IPS DF 4.7 (cell line): ENCODE data around the gene SYT9.
"Not testable (repeated sequence)": the region's sequence is repeated elsewhere in the genome, so short reads cannot be mapped to it uniquely, and the experiment has no call there.

ENCODE experiments used
- DNase-seq: peaks from one replicate; pipeline ENCODE4 v3.0.0-alpha.2; 2013; ENCODE audit warnings: low spot score; ENCODE audit errors: extremely low read depth

Gene SYT9

DNA sequence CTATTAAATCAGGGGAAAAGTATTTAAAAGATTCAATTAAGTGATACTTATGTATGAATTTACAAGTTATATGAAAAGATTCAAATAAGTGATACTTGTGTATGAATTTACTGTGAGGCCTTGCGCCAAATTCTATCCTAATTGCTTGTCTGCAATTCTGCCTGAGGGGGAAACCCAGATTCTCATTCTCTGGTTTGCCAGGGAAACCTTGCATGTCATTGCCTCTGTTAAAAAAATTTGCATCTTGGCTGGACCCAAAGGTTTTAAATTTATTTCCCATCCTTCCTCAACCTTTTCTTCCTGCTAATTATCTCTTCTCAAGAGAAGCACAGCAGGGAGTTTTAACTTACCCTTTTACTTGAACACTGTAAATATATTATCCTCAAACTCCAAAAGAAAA, 247.4 kb downstream of the SYT9 start:
- no peak for DNase-seq

DNA sequence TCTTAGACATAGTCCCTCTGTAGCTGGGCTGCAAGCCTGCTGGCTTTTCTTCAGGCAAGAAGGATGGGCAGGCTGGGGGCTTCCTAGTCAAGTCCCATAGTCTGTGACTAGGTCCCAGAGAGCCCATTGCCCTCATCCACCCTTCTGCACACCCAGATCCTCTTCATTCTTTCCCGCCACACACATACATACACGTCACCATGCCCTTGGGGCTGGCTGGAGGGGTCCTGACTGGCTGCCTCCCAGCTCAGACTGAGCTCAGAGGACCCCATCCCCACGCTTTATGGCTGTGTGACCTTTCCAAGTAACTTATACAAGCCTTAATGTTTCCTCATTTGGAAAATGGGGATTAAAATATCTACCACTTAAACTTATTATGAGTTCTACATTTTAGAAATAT, 248.5 kb downstream of the SYT9 start:
- no peak for DNase-seq

DNA sequence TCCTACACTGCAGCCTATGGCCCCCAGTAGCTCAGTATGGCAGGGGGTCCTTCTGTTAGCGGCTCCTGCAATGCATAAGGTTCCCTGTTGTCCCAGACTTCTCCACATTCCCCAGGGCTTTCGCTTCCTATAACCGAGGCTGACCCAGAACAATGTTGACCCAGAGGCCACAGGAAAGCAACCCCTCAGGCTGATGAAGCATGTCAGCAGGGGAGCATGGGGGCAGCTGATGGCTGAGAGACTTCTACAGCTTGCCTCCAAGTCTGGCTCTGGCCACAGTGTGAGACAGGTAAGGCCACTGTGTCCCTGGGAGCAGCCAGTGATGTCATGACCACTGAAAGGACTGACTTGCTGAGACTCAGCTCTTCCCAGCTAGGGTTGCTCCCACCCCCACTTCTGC, 249.5 kb downstream of the SYT9 start:
- DNase-seq = no peak

DNA sequence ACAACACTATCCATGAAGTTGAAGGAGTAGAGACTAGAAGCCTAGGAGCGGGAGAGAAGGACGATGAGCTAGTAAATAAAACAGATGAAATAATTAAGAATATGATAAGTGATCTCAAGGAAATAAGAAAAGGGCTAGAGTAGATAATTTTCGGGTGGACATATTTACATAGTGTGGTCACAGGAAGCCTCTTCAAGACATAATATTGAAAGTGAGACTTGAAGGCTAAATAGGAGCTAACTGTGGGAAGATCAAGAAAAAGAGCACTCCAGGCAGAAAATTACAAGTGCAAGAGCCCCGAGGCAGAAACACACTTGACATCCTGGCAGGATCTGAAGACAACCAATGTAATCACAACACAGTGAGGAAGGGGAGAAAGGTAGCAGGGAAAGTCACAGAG, 250.2 kb downstream of the SYT9 start:
- DNase-seq = no peak

DNA sequence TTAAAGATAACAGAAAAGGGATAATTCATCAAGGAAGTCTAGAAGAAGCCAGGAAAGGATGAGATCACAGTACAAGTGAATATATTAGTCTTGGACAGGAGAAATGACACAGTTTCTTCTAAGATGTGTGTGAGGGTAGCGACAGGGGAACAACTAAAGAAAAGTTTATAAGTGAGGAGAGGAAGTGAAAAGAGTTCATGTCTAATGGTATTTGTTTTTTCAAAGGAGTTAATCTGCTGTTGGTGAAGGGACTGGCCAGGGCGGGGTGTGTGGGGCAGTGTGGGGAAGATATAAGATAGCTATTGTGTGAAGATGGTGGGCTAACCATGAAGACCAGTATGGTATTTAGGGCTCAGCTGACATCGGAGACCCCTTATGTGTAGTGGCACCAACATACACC, 254.5 kb downstream of the SYT9 start:
- no peak for DNase-seq

DNA sequence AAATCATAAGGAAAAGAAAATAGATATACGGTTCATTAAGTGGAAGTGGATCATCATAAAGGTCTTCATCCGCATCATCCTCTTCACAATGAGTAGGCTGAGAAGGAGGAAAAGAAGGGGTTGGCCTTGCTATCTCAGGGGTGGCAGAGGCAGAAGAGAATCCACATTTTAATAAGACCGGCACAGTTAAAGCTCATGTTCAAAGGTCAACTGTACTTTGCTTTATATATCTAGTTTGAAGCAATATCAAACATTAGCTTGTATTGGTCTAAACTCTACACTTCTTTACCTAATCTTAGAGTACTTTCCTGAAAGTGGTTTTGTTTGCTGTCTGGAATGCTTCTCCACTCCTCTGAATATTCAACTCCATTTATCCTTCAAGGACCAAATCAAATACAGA, 256.4 kb downstream of the SYT9 start:
- no peak for DNase-seq

DNA sequence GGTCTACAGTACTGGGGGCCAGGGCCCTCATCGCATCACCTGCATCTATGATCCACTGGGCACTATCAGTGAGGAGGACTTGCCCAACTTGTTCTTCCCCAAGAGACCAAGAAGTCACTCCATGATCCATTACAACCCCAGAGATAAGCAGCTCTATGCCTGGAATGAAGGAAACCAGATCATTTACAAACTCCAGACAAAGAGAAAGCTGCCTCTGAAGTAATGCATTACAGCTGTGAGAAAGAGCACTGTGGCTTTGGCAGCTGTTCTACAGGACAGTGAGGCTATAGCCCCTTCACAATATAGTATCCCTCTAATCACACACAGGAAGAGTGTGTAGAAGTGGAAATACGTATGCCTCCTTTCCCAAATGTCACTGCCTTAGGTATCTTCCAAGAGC, 258.3 kb downstream of the SYT9 start:
- no peak for DNase-seq

DNA sequence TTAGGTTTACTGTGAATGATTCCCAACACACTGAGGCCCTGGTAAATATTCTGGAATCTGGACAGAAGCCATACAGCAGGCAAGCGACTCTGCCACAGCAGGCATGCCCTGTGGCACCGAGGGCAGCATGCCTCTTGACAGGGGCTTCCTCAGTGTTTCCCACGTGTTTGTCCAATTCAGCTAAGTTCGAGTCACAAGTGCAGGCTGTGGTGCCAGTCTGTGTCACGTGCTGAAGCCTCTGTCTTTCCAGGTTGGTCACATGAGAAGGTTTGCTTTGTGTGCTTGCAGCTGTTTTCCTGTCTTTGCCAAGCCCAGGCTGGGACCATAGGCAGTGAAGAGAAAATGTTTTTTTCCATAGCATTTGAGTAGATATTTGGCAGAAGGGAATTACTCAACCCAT, 259.7 kb downstream of the SYT9 start:
- DNase-seq = no peak

DNA sequence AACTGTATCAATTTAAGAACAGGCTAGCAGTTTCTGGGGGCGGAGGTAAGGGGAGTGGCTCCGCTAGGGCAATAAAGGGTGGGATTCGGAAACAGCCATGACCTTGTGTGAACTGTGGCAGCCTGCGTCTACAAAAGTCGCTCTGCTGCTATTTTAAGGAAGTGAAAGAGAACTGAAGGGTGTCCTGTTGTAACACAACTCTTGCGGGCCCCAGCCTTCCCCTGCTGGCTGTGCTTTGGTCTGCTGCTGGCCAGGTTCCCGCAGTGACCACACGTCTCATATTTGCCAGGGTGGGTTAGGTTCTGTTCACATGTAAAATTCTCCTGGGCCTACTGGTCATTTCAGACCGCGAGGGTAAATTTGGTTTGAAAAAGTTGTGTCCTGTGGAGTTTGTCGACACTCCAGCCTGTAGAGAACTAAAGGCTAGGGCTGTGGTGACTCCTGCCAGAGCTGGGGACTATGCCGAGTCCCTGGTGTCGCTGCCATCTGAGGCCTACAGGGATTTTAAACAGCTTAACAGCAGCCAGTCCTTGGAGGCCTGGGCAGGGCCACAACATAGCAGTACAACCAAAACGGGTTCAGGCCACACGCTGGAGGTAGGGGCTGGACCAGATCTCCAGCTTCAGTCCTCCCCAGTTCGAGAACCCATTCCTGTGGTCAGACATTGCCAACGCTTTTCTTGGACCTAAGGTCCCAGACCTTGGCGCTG, 261.0 kb downstream of the SYT9 start:
- DNase-seq = no peak

DNA sequence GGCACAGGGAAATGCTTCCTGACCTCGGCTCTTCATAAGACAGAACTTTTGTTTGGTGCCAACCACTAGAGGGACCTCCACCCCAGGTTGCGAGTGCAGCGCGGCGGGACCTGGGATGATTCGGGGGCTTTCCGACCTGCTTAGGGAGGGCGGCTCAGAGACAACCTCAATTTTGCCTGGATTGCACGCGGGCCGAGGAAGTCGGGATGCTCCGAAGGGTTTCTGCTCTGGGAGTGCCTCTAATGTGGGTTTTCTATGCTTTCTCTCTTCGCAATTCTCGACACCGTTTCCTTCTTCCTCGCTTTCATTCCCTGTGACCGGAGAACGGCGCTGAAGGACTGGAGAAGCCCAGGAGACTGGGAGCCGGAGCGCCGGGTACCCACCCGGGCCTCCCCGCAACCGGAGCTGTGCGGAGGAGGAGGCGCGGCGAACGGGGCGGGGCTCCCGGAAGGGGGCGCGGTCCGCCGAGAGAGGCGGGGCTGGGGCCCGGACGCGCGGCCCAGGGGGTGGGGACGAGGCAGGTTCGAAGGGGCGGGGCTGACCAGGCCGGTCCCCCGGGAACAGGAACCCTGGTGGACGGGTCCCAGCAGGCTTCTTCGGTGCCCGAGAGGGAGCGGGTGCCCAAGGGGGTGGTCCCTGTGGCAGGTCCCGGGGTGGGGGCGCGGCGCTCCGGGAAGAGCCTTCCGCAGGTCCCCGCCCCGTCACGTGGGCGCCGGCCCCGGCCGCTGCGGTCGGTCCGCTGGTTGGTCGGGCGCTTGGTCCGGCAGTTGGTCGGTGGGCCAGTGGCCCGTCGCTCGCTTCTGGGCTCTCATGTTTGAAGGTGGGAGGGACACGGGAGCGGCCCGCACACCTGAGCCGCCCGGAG, 261.8 kb downstream of the SYT9 start, which contains the start of gene PPFIBP2:
PPFIBP2 (plus strand) TSS at position 766 of the 865 bp plus-strand sequence. CDS start 35,477 bp downstream, outside the sequence.
- no peak for DNase-seq

DNA sequence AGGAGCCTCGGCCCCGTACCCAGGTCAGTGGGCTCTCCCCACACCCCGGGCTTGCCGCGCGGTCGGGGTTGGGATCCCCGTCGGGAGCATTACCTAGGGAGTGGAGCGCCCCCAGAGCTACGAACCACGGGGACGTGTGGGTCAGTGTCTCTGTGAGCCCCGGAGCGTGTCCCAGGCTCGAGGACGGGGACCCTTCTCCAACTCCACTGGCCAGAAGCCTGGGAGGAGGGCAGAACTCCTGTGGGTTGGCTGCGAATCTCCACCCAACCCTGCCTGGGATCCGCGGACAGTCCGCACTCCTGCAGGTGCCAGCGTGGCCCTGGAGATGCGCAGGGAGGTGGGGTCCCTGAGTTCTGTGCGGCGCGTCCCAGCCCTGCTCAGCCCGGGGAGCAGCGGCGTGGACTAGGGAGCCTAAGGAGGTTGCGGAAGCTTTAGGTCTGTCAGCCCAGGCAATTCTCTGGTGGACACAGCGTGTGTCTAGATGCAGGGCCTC, 262.4 kb downstream of the SYT9 start:
- DNase-seq = no peak

DNA sequence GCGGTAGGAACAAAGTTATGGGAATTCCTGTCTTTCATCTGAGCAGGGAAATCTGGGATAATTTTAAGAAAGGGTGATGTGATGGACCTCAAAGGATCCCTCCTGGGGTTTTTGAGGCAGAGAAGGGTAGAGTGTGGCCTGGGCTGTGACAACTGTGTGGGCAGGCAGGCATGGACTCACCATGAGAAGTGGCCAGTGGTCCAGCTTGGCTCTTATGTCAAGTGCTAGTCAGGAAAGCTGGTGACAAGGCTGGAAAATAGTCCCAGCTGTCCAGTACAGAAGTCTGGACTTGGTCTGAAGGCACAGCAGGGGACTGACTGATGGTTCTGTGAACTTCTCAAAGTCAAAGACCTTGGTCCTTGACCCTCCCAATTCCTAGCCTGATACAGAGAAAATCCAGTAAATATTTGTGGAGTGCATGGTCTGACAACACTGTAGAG, 263.8 kb downstream of the SYT9 start:
- DNase-seq = no peak

DNA sequence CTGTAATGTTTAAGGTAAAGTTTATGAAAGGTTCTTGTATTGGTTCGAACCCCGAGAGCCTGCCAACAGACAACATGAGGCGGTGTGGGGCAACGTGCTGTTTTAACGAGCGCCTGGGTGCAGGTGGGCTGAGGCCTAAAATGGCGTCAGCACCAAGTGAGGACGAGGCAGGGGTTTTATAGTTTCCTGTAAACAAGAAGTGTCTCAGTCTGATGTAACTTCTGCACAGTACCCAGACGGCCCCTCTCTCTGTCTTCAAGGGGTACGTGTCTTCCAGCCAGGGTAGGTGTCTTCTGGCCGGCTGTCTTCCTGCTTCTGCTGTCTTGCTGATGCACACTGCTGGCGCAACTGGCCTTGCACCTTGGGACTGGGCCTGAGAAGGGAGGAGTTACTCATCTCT, 264.8 kb downstream of the SYT9 start:
- no peak for DNase-seq

DNA sequence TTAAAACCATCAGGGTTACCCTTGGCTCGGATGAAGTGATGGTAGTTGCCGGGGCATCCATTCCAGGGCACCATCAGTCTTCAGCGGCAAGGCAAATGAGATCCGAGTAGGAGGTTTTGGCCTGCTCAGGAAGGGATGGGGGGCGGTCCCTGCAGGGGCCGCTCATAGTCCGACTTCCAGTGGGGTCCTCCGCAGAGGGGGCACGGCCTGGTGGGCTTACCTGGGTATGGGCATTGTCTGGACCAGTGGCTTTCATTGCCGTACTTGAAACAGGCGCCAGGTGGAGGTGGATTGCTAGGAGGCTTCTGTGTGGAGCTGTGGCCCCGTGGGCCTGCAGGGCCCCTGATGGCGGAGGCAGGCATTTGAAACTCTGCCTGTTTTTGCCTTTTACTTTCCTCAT, 266.0 kb downstream of the SYT9 start:
- not testable (repeated sequence) for DNase-seq
